NCI-H524 treated with DMSO at 0.1 percent for 48 hours (cell line): ENCODE measurements around the gene SHQ1.

Experiments used
- DNase-seq: peaks from one replicate; lab custom pipeline; 2025; lab: John Stamatoyannopoulos, UW

SHQ1 gene

DNA sequence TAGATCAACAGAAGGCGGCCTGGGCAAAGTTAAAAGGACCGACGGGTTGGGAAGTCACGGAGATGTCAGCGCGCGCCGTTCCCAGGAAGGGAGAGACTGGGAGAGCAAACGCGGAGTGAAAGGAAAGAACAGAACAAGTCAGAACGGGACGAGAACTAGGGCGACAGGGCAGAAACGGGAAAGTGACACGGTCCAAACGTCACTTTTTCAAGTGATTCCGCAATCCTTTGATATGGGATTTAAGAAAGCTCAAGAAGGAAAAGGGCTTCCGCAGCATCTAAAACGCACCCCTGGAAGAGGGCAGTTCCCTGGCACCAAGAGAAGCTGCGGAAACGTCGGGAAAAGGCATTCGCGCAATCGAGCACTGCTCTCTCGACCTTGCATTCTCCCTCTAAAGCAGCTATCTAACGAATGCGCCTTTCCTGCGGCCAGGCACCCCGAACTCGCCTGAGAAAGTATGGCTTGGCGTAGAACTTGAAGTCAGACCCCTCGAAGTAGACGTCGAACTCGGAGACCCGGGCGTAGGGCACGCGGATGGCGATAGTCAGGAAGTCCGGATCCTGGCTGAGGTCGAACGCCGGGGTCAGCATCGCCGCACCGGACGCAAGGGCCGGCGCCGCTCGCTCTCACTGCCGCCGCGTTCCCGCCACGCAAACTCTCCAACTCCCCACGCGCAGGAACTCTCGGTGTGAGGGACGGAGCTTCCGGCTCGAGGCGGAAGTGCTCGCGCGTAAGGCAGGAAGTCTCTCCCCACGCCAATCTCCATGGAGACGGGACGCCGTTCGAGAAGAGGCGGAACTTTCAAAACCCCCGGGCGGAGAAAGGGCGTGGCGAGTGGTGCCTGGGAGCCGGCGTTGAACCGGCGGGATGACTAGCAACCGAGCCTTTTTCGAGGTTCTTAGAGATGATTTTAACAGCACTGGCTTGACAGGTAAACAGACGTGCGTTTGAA lies at the start of gene SHQ1:
Gene SHQ1, minus strand, starts transcription at position 695 of the 952 bp plus-strand sequence. Its CDS starts 105 bp downstream, at position 590.
- peak; percentile 55 for DNase-seq

DNA sequence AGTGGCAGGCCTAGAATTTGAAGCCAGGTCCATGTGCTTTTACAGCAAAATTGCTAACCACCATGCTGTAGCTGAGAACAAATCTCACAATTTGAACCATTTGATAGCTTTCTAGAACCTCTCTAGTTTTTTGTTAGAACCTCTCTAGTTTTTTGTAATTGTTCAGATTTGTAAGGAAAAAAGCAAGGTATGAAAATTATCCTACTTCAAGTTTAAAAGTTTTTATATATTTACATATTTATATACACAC lies 49.4 kb upstream of the SHQ1 start:
- DNase-seq, result no peak

DNA sequence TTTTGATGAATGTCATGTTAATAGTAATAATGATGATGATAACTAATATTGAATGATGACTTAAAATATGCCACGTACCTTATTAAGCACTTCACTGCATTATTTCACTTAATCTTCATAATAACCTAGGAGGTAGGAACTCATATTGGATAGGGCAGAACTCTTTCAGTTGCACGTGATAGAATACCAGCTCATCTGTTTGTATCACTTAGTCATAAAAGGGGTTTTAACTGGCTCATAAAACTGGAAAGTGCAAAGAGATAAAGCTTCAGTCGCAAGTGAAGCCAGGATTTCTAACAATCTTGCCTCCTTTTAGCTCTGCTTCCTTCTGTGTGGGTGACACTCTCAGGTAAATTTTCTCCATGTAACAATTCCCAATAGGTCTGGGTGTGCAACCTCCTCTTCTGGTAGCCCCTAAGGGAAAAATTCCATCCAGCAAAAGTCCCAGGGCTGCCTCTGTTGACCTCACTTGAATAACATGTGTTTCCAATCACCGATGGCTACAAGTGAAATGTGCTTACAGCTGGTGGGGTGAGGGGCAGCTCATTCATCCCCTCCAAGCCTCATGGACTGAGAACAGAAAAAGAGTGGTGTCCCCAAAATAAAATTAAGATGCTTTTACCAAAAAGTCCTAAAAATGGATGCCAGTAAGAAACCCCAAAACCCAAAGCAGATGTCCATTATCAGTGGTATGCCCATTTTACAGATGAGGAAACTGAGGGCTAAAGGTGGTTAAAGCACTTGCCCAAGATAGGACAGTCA lies 48.9 kb upstream of the SHQ1 start:
- no peak for DNase-seq

DNA sequence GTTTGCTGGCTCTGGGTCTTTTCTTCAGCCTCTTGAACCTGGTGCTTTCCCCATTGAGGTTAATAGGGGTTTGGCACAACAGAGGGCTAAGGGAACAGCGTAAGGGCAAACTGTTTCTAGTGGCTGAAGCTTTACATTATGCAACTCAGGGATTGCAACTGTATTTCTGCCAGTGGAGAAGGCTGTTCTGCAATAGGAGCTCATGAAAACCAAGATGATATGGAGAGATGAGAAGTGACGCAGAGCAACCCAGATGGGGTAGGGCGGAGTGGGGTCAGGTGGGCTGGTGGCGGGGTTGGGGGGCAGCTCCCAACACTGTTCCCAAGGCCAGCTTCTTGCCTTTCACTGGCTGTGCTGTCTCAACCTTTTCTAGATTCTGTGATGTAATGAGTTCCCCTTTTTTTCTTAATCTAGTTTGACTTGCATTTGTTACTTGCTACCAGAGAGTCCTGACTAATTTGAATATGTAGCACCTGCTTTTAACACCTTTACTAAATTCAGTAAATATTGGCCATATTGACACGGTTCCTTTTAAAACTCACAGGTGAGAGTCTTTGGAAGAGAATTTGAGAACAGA lies 46.8 kb upstream of the SHQ1 start:
- DNase-seq, result no peak

DNA sequence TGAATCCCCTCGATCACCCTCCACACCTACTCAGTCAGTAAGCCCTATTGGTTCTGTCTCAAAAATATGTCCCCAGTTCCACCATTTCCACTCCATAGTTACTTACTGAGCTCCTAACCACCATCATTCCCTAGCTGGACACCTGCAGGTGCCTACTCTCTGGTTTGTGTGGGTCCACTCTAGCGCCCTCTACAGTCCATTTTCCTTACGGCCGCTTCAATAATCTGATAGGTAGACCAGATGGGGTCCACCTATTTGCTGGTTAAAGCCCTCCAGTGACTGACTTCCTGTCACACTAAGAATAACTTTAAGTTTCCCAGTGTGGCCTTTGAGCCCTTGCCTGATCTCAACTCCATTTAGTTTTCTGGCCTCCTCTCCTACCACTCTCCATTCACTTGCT lies 44.6 kb upstream of the SHQ1 start:
- DNase-seq, result no peak

DNA sequence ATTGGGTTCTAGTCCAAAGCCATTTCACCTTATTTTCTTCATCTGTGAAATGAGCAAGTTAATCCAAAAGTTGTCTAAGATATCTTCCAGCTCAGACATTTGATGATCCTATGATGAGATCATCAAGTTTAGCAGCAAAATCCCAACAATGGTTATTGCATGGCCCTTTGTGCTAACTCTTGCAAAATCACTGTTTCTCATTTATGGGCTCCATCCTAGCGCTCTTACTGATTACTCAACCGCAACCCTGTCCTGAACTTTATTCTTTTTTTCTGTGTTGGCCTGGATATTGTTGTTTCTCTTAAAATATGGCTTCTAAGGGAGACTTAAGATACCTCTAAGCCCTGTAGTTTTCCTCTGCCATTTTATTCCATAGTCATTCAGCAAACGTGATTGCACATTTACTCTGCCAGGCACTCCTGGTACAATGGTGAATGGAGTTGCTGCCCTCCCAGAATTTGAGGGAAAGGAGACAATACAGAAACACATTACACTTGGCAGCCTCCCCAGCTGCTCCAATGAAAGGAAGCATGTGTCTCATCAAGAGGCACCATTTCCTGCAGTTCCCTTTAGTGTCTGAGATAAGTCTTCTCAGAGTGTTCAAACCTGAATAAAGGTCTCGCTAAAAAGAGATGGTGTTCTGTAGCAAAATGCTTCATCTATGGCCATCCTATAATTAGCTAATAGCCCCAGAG lies 44.0 kb upstream of the SHQ1 start:
- no peak for DNase-seq

DNA sequence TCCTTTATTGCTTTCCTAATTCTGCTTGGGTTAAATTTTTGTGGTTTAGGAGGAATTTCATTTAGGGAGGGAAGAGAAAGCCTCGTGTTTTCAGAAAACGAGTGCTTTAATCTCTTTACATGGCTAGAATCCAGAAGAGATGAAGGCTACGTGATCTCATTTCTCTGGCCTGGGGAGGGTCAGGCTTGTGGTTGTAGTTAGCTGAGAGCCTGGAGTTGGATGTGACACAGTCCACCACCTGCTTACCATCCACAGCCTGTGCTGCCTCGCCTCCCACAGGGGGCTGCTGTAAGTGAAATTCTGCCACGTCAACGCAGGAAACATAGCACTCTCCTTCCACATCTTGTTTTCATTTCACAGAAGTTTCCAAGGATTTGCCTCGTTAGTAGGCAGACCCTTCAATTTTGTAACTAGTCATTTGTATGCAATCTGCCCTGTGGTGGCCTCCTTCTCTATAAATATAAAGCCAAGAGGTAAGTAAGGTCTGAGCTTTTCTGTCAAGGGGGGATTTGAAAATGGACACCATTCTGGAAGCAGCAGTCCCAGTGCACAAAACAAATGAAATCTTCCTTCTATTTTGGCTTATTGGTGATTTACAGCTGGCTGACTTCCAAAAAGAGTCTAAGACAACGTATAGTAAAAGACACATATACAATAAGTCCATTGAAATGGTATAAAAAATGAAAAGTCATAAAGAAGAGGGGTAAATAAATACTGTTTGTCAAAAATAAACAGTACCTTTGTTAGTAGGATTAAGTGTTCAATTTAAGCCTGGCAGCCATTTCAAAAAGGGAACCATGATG lies 43.0 kb upstream of the SHQ1 start:
- no peak for DNase-seq

DNA sequence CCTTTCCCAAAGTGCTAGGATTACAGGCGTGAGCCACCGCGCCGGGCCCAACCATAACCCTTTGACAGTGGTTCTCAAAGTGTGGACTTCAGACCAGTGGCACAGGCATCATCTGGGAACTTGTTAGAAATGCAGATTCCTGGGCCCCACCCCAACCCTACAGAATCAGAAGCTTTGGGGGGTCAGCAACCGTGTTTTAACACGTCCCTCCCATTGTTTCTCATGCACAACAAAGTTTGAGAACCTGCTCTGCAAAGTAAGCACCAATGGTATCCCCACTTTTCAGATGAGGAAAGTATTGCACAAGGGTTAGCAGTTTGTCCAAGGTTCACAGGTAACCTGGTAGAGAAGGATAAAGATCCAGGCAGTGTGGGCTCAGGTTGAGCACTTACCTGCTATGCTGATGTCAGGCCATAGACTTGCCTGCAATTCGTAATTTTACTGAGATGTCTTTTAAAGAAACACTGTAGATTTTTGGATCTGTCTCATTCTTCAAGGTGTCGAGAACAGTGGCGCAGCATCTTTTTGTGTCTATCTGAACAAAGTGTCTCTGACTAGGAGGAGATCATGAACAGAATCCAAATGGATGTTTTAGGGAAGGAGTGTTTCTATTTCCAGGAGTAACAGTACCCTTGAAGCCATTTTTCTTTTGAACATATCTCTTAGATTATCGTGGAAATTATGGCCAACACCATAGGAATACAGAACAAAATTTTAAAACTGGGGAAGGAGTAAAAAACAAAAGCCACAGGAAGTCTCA lies 42.1 kb upstream of the SHQ1 start:
- no peak for DNase-seq

DNA sequence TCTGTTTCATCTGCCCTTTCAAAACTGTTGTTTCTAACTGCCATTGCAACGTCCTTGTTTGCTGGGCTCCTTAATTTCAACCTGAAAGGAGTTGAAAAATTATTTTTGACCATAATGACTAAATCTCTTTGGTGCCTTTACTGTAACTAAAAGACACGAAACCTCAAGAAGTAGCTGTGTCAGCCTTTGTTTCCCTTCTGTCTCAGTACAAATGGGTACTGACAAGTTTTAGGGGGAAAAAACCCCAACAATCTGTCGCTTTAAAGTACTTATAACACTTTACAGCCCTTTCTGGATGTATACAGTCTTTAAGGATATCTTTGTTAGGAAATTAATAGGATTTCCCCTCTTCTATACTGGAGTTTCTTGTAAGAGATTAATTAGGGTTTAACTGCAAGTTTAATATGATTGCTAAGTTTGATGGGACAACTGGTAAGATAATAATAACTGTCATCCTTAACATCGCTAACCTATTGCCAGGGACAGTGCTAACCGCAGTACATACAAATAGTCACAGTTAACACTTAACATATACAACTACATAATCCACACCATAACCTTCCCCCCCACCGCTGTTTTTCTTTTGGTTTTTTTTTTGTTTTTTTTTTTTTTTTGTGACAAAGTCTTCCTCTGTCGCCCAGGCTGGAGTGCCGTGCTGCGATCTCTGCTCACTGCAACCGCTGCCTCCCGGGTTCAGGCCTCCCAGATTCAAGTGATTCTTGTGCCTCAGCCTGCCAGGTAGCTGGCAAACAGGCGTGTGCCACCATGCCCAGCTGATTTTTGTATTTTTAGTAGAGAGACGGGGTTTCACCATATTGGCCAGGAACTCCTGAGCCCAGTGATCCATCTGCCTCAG lies 41.3 kb upstream of the SHQ1 start:
- DNase-seq, result no peak

DNA sequence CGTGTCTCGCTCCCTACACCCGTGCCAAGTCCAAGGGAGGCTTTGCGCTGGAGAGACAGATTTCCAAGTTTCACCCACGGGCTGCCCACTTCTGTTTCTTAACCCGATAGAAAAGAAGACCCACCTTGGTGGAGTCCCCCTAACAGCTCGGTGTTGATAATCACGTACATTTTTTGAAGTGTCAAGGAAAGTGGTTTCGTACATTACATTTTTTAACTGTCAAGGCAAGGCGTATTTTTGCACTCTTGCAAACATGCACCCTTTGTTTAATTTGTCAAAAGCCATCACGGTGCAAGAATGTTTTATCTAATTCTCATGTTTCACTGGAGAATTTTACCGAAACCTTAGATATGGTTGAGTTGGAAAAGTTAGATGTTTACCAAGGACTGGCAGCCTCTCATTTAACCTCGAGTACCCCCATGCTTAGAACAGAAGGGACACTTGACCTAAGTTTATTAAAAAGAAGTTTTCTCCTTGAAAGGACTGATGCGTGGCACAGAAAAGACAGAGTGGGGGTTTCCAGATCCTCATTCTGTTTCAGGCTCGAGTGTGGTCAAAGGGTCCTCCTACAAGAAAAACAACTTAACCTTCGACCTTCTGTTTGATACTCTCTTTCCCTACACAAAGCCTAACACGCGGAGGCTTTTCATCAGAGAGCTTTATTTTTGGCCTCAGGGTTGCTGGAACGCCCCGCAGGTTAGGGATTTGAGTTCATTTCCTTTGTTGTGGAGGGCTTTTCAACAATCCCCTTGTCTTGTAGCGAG lies 40.5 kb upstream of the SHQ1 start:
- DNase-seq, result no peak

DNA sequence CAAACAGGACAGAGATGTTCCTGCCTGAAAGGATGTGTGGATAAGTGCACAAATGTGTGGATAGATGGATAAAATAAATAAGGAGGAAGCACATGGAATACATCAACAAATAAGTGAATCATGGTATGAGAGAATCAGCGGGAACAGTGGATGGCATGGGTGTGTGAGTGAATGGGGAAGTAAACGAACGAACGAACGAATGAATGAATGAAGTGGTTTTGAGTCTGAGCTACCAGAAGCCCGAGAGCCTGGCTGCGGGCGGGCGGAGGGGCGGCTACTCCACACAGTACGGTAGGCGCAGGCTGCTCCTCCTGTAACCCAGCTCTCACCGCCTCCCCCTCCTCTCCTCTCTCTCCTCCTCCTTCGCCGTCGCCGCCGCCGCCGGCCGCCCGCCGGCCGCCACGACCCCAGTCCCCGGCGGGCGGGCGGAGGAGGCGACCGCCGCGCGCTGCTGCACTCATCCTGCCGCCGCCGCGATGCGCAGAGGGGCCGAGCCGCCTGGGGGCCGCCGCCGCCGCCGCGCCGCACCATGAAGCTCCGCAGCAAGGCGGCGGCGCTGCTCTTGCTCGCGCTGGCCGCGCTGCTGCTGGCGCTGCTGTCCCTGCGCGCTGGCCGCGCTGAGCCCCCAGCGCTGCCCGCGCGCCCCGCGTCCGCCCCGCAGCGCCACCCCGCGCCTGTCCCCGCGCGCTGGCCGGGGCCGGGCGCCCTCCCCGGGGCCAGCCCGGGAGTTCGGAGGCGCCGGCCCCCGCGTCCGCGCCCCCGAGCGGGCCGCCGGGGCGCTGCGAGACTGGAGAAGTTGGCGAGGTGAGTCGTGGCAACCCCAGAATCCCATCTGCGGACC lies 39.7 kb upstream of the SHQ1 start, which contains the start of gene GXYLT2:
Gene GXYLT2, plus strand, starts transcription at position 342 of the 841 bp plus-strand sequence. Its CDS starts 188 bp downstream, at position 530.
- DNase-seq, result peak; percentile 31

DNA sequence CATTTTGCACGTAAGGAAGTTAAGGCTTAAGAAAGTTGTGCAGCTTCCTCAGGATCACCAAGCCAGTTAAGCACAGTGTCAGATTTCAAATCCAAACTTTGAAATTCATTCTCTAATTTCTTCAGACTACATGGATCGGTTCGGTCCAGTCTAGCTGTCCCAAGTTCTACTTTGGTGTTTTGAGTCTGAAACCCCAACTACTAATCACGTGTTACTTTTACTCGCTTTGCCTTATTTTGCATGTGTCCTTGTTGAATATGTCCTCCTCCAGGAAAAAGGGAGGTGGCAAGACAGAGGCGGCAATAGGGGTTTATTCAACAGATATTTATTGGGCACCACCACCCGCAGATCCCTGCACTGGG lies 39.1 kb upstream of the SHQ1 start:
- no peak for DNase-seq

DNA sequence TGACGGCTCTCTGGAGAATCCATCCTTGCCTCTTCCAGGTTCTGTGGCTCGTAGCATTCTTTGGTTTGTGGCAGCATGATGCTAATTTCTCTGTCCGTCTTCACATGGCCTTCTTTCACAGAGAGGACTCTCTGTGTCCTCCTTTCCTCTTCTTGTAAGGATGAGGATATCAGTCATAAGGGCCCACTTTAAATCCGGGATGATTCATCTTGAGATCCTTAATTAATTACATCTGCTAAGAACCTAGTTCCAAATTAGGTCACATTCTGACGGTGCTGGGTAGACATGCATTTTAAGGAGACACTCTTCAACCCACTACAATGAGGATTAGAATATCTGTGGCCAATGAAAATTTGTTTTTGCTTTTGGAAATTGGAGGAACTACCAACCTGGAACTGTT lies 23.9 kb upstream of the SHQ1 start:
- DNase-seq, result no peak

DNA sequence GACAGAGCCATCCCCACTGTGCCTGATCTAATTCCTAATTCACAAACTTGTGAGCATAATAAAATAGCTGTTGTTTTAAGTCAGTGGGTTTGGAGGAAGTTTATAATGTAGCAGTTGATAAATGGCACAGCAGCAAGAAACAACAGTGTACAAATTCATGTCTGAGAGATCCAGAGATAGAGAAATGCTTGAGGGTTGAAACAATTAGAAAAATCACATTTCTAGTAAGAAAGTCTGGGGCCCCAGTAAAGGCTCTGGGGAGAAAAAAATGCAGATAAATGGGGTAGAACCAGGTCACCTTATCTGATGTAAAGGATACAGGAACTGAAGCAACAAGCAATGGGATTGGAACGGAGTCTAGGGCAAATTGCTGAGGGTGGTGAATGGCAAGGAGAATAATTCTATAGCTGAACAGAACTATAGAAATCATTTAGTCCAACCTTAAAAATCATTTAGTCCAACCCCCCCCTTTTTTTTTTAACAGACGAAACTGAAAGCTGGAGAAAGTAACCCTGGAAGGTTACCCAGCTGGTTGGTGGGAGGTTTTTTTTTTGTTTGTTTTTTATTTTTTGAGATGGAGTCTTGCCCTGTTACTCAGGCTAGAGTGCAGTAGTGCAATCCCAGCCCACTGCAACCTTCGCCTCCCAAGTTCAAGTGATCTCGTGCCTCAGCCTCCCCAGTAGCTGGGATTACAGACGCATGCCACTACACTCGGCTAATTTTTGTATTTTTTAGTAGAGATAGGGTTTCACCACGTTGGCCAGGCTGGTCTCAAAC lies 14.3 kb upstream of the SHQ1 start:
- DNase-seq, result no peak

DNA sequence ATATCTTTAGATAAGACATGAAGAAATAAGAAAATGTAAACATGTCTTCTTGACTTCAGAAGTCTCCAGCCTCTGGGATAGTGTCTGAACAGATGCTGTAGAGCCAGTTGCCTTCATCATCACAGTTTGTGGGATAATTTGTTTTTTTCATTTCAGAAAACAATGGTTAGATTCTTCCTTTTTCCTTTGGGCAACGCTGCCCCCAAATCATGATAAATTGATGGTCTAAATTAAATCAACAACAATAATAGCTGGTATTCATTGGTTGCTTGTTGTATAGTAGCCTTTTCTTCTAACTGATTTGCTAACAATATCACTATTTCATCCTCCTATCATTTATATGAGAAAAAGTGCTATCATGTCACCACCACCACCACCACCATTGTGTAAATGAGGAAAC lies 12.6 kb upstream of the SHQ1 start:
- no peak for DNase-seq

DNA sequence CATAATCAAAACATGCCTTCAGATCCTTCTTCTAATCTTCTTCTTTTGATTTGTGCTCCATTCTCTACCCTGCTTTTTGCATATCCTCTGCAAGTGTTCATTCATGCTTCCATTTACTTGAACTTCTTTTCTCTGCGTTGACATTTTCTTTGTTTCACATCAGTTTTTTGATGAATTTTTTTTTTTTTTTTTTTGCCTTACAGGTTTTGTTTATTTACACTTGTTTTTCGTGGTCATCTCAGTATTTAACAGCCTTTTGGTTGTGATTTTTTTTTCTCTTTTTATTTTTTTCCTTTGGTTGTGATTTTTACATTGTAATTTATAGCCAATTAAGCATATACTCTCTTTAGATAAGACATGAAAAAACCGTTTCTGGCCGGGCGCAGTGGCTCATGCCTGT lies 11.8 kb upstream of the SHQ1 start:
- DNase-seq, result no peak

DNA sequence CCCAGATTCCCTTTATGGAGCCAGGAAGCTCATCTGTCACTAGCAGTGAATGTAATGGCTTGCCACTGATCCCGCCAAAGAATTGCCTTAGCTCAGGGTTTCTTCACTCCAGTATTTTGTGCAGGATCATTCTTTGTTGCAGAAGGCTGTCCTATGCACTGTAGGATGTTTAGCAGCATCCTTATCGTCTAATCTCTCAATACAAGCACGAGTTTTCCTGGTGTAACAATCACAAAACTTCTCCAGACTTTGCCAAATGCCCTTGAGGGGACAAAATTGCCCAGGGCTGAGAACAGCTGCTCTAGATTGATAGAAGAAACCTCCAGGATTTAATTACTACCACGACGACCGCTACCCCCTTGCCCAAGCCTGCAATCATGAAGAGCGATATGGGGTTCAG lies 6.8 kb upstream of the SHQ1 start:
- DNase-seq, result no peak
